Lung microvascular endothelial cell (primary cell): ENCODE measurements around the gene SIMC1. TPM values are rescaled to one million over a fixed set of nuclear protein-coding genes. Genes with fewer than 3 reads are reported as not detected.
"Not testable (repeated sequence)": the region's sequence is repeated elsewhere in the genome, so short reads cannot be mapped to it uniquely, and the experiment has no call there.

Experiments
- DNase-seq, 2 donors: peaks; one replicate each; pipeline versions ENCODE4 v3.0.0 to v3.0.0-alpha.2; 2010; ENCODE audit warnings: low read depth in 2 of 2
- total RNA-seq: library from RNA; depleted of rRNA; stranded (reverse); fragments of >200 nt; gene quantifications from 2 replicates; pipeline ENCODE4 v1.2.1, GENCODE V29; 2014

Gene SIMC1
- total RNA-seq, 1 donor from 2014 or later: 2.2 TPM

- DNase-seq: not testable (repeated sequence)
These were observed 52.0 kb downstream of the SIMC1 start for GRCh38 chr5:176290057-176290840.

GRCh38 chr5:176305356-176305755 lies 67.1 kb downstream of the SIMC1 start:
- DNase-seq: not testable (repeated sequence)

- no peak for DNase-seq
These were observed 79.5 kb downstream of the SIMC1 start for GRCh38 chr5:176317534-176318374.

- DNase-seq: peak in 1 of 2 donors; percentile 13
These were observed 81.8 kb downstream of the SIMC1 start for GRCh38 chr5:176319827-176320554.

GRCh38 chr5:176320577-176320976 lies 82.4 kb downstream of the SIMC1 start:
- DNase-seq: no peak

GRCh38 chr5:176334031-176334770 lies 96.0 kb downstream of the SIMC1 start:
- no peak for DNase-seq

- peak in 1 of 2 donors; percentile 15 for DNase-seq
These were observed 99.7 kb downstream of the SIMC1 start for GRCh38 chr5:176337913-176338312.

GRCh38 chr5:176339304-176339703 lies 101.1 kb downstream of the SIMC1 start:
- no peak for DNase-seq

- no peak for DNase-seq
These were observed 103.3 kb downstream of the SIMC1 start for GRCh38 chr5:176341325-176342157.

GRCh38 chr5:176342158-176342483 lies 103.9 kb downstream of the SIMC1 start:
- no peak for DNase-seq

- no peak for DNase-seq
These were observed 104.7 kb downstream of the SIMC1 start for GRCh38 chr5:176342766-176343458.

- no peak for DNase-seq
These were observed 112.2 kb downstream of the SIMC1 start for GRCh38 chr5:176350416-176350815.

GRCh38 chr5:176352116-176352878 lies 114.1 kb downstream of the SIMC1 start:
- no peak for DNase-seq

- DNase-seq: no peak
These were observed 115.3 kb downstream of the SIMC1 start for GRCh38 chr5:176353533-176353932.

GRCh38 chr5:176355400-176356178 lies 117.4 kb downstream of the SIMC1 start:
- DNase-seq: no peak

- DNase-seq: no peak
These were observed 117.9 kb downstream of the SIMC1 start for GRCh38 chr5:176356179-176356566.

GRCh38 chr5:176359658-176360057 lies 121.4 kb downstream of the SIMC1 start:
- no peak for DNase-seq

- DNase-seq: peak; percentile 25 to 28
These were observed 122.7 kb downstream of the SIMC1 start for GRCh38 chr5:176360894-176361436.
